Lung microvascular endothelial cell (primary cell): ENCODE measurements around the gene MRPS22. TPM values are rescaled to one million over a fixed set of nuclear protein-coding genes. Genes with fewer than 3 reads are reported as not detected.

Experiments used
- DNase-seq, 2 donors: peaks; one replicate each; pipeline versions ENCODE4 v3.0.0 to v3.0.0-alpha.2; 2010; ENCODE audit warnings: low read depth in 2 of 2
- total RNA-seq: library from RNA; depleted of rRNA; stranded (reverse); fragments of >200 nt; gene quantifications from 2 replicates; pipeline ENCODE4 v1.2.1, GENCODE V29; 2014

Gene MRPS22
- total RNA-seq, 1 donor from 2014 or later = 55.4 TPM

GRCh38 chr3:139311557-139311956, 32.3 kb upstream of the MRPS22 start:
- DNase-seq = no peak

- DNase-seq = no peak
Measured at GRCh38 chr3:139312416-139312815, 31.4 kb upstream of the MRPS22 start.

GRCh38 chr3:139312959-139313358, 30.9 kb upstream of the MRPS22 start:
- DNase-seq = peak; percentile 31 to 40

GRCh38 chr3:139313921-139314320, 29.9 kb upstream of the MRPS22 start:
- no peak for DNase-seq

GRCh38 chr3:139317215-139317614, 26.6 kb upstream of the MRPS22 start:
- DNase-seq = no peak

GRCh38 chr3:139317660-139318430, 26.0 kb upstream of the MRPS22 start:
- DNase-seq = no peak

- peak in 1 of 2 donors; percentile 9 for DNase-seq
Measured at GRCh38 chr3:139318431-139318816, 25.4 kb upstream of the MRPS22 start.

- DNase-seq = no peak
Measured at GRCh38 chr3:139318826-139319225, 25.0 kb upstream of the MRPS22 start.

- peak; percentile 54 to 62 for DNase-seq
Measured at GRCh38 chr3:139319428-139320402, 24.1 kb upstream of the MRPS22 start.

GRCh38 chr3:139320551-139321309, 23.1 kb upstream of the MRPS22 start:
- DNase-seq = no peak

- no peak for DNase-seq
Measured at GRCh38 chr3:139322346-139322745, 21.5 kb upstream of the MRPS22 start.

GRCh38 chr3:139323146-139323545, 20.7 kb upstream of the MRPS22 start:
- no peak for DNase-seq

GRCh38 chr3:139324456-139324855, 19.4 kb upstream of the MRPS22 start:
- no peak for DNase-seq

GRCh38 chr3:139325551-139325950, 18.3 kb upstream of the MRPS22 start:
- DNase-seq = no peak

- DNase-seq = no peak
Measured at GRCh38 chr3:139326131-139326530, 17.7 kb upstream of the MRPS22 start.

GRCh38 chr3:139326707-139327106, 17.1 kb upstream of the MRPS22 start:
- DNase-seq = no peak

GRCh38 chr3:139327231-139327630, 16.6 kb upstream of the MRPS22 start:
- DNase-seq = no peak

GRCh38 chr3:139327861-139328260, 16.0 kb upstream of the MRPS22 start:
- no peak for DNase-seq

GRCh38 chr3:139328356-139328755, 15.5 kb upstream of the MRPS22 start:
- no peak for DNase-seq

GRCh38 chr3:139329364-139329850, 14.4 kb upstream of the MRPS22 start:
- DNase-seq = peak; percentile 81 to 82

- no peak for DNase-seq
Measured at GRCh38 chr3:139332092-139332491, 11.7 kb upstream of the MRPS22 start.
